Inferior parietal cortex (tissue), 1 donor: Measurements from ENCODE around the gene PYDC1.
"Not testable (repeated sequence)": the region's sequence is repeated elsewhere in the genome, so short reads cannot be mapped to it uniquely, and the experiment has no call there.

ENCODE experiments used
- DNase-seq: peaks from one replicate; pipeline ENCODE4 v3.0.0-alpha.2; 2016; ENCODE audit errors: extremely low spot score

Gene PYDC1

GRCh38 chr16:31221357-31222160 lies 4.6 kb upstream of the PYDC1 start:
- no peak for DNase-seq

- no peak for DNase-seq
Observed at GRCh38 chr16:31219154-31219741, 2.3 kb upstream of the PYDC1 start.

GRCh38 chr16:31217136-31217530 lies 198 bp upstream of the PYDC1 start:
- no peak for DNase-seq

GRCh38 chr16:31215287-31216162 lies 1.4 kb downstream of the PYDC1 start:
- DNase-seq = no peak

- no peak for DNase-seq
Observed at GRCh38 chr16:31214708-31215286, 2.1 kb downstream of the PYDC1 start.

- DNase-seq = no peak
Observed at GRCh38 chr16:31213877-31214707, 2.8 kb downstream of the PYDC1 start, which contains the start of gene TRIM72. Gene TRIM72, plus strand, starts transcription at chr16:31214119. Its CDS starts 620 bp downstream, at chr16:31214739.

- DNase-seq = no peak
Observed at GRCh38 chr16:31213342-31213741, 3.6 kb downstream of the PYDC1 start.

GRCh38 chr16:31206776-31207175 lies 10.2 kb downstream of the PYDC1 start:
- DNase-seq = no peak

- no peak for DNase-seq
Observed at GRCh38 chr16:31204871-31205666, 11.9 kb downstream of the PYDC1 start.

GRCh38 chr16:31202414-31203375 lies 14.2 kb downstream of the PYDC1 start, which contains the start of gene PYCARD:
Gene PYCARD, minus strand, starts transcription at chr16:31202760. Its CDS starts 70 bp downstream, at chr16:31202690.
- no peak for DNase-seq

- no peak for DNase-seq
Observed at GRCh38 chr16:31201582-31202413, 15.1 kb downstream of the PYDC1 start.

GRCh38 chr16:31200821-31201568 lies 15.9 kb downstream of the PYDC1 start:
- no peak for DNase-seq

GRCh38 chr16:31200111-31200510 lies 16.8 kb downstream of the PYDC1 start:
- not testable (repeated sequence) for DNase-seq

GRCh38 chr16:31199430-31200041 lies 17.4 kb downstream of the PYDC1 start:
- no peak for DNase-seq

GRCh38 chr16:31198207-31198882 lies 18.6 kb downstream of the PYDC1 start:
- DNase-seq = no peak
